Measurements from ENCODE around the gene SPINK9.

SPINK9 gene

GRCh38 chr5:148347706-148348105, 12.3 kb downstream of the SPINK9 start:
- no peak overlapping the region for H3K4ac ChIP-seq (ENCODE audit: low read depth in 1 of 2, low read length in 2 of 2)
- H2BK15ac ChIP-seq (ENCODE audit: low read depth, poor library complexity, severe bottlenecking) = no peak overlapping the region
- 94% methylated on average over 1 of the region's 1 CpG for WGBS
- H3K27me3 ChIP-seq (ENCODE audit: control insufficient read depth in 1 of 2, insufficient read depth in 1 of 2, low read length in 2 of 2) = no peaks in the 10 kb centered on the region
- H3K23ac ChIP-seq (ENCODE audit: low read length in 2 of 2) = no peak overlapping the region
- no peak for DNase-seq
- no peaks in the 10 kb centered on the region for H3K4me1 ChIP-seq (ENCODE audit: control insufficient read depth, insufficient read depth, low read depth, low read length)
- H3K27ac ChIP-seq (ENCODE audit: low read length, poor library complexity, severe bottlenecking) = no peak overlapping the region
- no peaks in the 10 kb centered on the region for H3K9me3 ChIP-seq (ENCODE audit: control insufficient read depth, low read length)
- no peak overlapping the region for H2BK12ac ChIP-seq (ENCODE audit: low read length in 2 of 2)
- H3K36me3 ChIP-seq (ENCODE audit: control insufficient read depth in 1 of 2, insufficient read depth in 2 of 2, low read depth in 1 of 2, low read length in 2 of 2) = no peaks in the 10 kb centered on the region
- no peak overlapping the region for H3K9ac ChIP-seq (ENCODE audit: low read length)
- H2BK120ac ChIP-seq (ENCODE audit: low read depth, low read length) = no peak overlapping the region
- H4K91ac ChIP-seq (ENCODE audit: low read length) = no peak overlapping the region
- no peak overlapping the region for H3K14ac ChIP-seq (ENCODE audit: low read length in 2 of 2)
- H3K4me3 ChIP-seq (ENCODE audit: insufficient read depth in 1 of 2, low read depth in 1 of 2, low read length in 2 of 2) = no peak overlapping the region
- no peak overlapping the region for H2BK5ac ChIP-seq (ENCODE audit: low read depth, low read length, poor library complexity, severe bottlenecking)
- no peak overlapping the region for H2AK5ac ChIP-seq (ENCODE audit: low read length, severe bottlenecking)
- H2AFZ ChIP-seq (ENCODE audit: low read depth, low read length) = no peak overlapping the region
- H3K79me1 ChIP-seq (replicated peaks; ENCODE audit: low read length, poor library complexity, severe bottlenecking) = no peaks in the 10 kb centered on the region
- no peak overlapping the region for H3K18ac ChIP-seq (ENCODE audit: low read depth in 1 of 2, low read length in 2 of 2)
- H3K4me2 ChIP-seq (ENCODE audit: low read length, poor library complexity, severe bottlenecking) = no peak overlapping the region
- no peak overlapping the region for H4K8ac ChIP-seq (ENCODE audit: low read length)

- no peaks in the 10 kb centered on the region for H3K79me1 ChIP-seq (replicated peaks; ENCODE audit: low read length, poor library complexity, severe bottlenecking)
- no peak overlapping the region for H3K4ac ChIP-seq (ENCODE audit: low read depth in 1 of 2, low read length in 2 of 2)
- H3K9me3 ChIP-seq (ENCODE audit: control insufficient read depth, low read length) = no peaks in the 10 kb centered on the region
- no peak overlapping the region for H3K9ac ChIP-seq (ENCODE audit: low read length)
- no CpG with 5 or more reads among the region's 1 CpG for WGBS
- H3K18ac ChIP-seq (ENCODE audit: low read depth in 1 of 2, low read length in 2 of 2) = no peak overlapping the region
- H3K27me3 ChIP-seq (ENCODE audit: control insufficient read depth in 1 of 2, insufficient read depth in 1 of 2, low read length in 2 of 2) = no peaks in the 10 kb centered on the region
- DNase-seq = no peak
- no peak overlapping the region for H2BK12ac ChIP-seq (ENCODE audit: low read length in 2 of 2)
- H3K23ac ChIP-seq (ENCODE audit: low read length in 2 of 2) = no peak overlapping the region
- no peak overlapping the region for H2AK5ac ChIP-seq (ENCODE audit: low read length, severe bottlenecking)
- no peak overlapping the region for H2BK120ac ChIP-seq (ENCODE audit: low read depth, low read length)
- no peak overlapping the region for H3K14ac ChIP-seq (ENCODE audit: low read length in 2 of 2)
- H4K8ac ChIP-seq (ENCODE audit: low read length) = no peak overlapping the region
- no peaks in the 10 kb centered on the region for H3K4me1 ChIP-seq (ENCODE audit: control insufficient read depth, insufficient read depth, low read depth, low read length)
- no peak overlapping the region for H2AFZ ChIP-seq (ENCODE audit: low read depth, low read length)
- H3K36me3 ChIP-seq (ENCODE audit: control insufficient read depth in 1 of 2, insufficient read depth in 2 of 2, low read depth in 1 of 2, low read length in 2 of 2) = no peaks in the 10 kb centered on the region
- H2BK15ac ChIP-seq (ENCODE audit: low read depth, poor library complexity, severe bottlenecking) = no peak overlapping the region
- no peak overlapping the region for H3K4me2 ChIP-seq (ENCODE audit: low read length, poor library complexity, severe bottlenecking)
- H4K91ac ChIP-seq (ENCODE audit: low read length) = no peak overlapping the region
- no peak overlapping the region for H3K4me3 ChIP-seq (ENCODE audit: insufficient read depth in 1 of 2, low read depth in 1 of 2, low read length in 2 of 2)
- no peak overlapping the region for H3K27ac ChIP-seq (ENCODE audit: low read length, poor library complexity, severe bottlenecking)
- no peak overlapping the region for H2BK5ac ChIP-seq (ENCODE audit: low read depth, low read length, poor library complexity, severe bottlenecking)
Observed at GRCh38 chr5:148352696-148353095, 17.3 kb downstream of the SPINK9 start.

GRCh38 chr5:148353634-148354033, 18.3 kb downstream of the SPINK9 start:
- Histone ChIP-seq H2BK120ac (ENCODE audit: low read depth, low read length) (no peak overlapping the region), H2AFZ (ENCODE audit: low read depth, low read length) (no peak overlapping the region), H2AK5ac (ENCODE audit: low read length, severe bottlenecking) (no peak overlapping the region), H3K9me3 (ENCODE audit: control insufficient read depth, low read length) (no peaks in the 10 kb centered on the region), H3K27ac (ENCODE audit: low read length, poor library complexity, severe bottlenecking) (no peak overlapping the region), H2BK12ac (ENCODE audit: low read length in 2 of 2) (no peak overlapping the region), H2BK15ac (ENCODE audit: low read depth, poor library complexity, severe bottlenecking) (no peak overlapping the region), H3K9ac (ENCODE audit: low read length) (no peak overlapping the region), H3K27me3 (ENCODE audit: control insufficient read depth in 1 of 2, insufficient read depth in 1 of 2, low read length in 2 of 2) (no peaks in the 10 kb centered on the region), H3K79me1 (replicated peaks; ENCODE audit: low read length, poor library complexity, severe bottlenecking) (no peaks in the 10 kb centered on the region), H3K23ac (ENCODE audit: low read length in 2 of 2) (no peak overlapping the region), H3K4me3 (ENCODE audit: insufficient read depth in 1 of 2, low read depth in 1 of 2, low read length in 2 of 2) (no peak overlapping the region), H3K36me3 (ENCODE audit: control insufficient read depth in 1 of 2, insufficient read depth in 2 of 2, low read depth in 1 of 2, low read length in 2 of 2) (no peaks in the 10 kb centered on the region), H2BK5ac (ENCODE audit: low read depth, low read length, poor library complexity, severe bottlenecking) (no peak overlapping the region), H4K8ac (ENCODE audit: low read length) (no peak overlapping the region), H3K4me1 (ENCODE audit: control insufficient read depth, insufficient read depth, low read depth, low read length) (no peaks in the 10 kb centered on the region), H3K4ac (ENCODE audit: low read depth in 1 of 2, low read length in 2 of 2) (no peak overlapping the region), H4K91ac (ENCODE audit: low read length) (no peak overlapping the region), H3K18ac (ENCODE audit: low read depth in 1 of 2, low read length in 2 of 2) (no peak overlapping the region), H3K14ac (ENCODE audit: low read length in 2 of 2) (no peak overlapping the region), H3K4me2 (ENCODE audit: low read length, poor library complexity, severe bottlenecking) (no peak overlapping the region)
- no peak for DNase-seq
- WGBS = no CpG with 5 or more reads among the region's 2 CpGs

GRCh38 chr5:148364343-148364742, 29.0 kb downstream of the SPINK9 start:
- H2AFZ ChIP-seq (ENCODE audit: low read depth, low read length) = no peak overlapping the region
- no peak overlapping the region for H2BK15ac ChIP-seq (ENCODE audit: low read depth, poor library complexity, severe bottlenecking)
- no peak overlapping the region for H4K91ac ChIP-seq (ENCODE audit: low read length)
- no peak overlapping the region for H3K4me3 ChIP-seq (ENCODE audit: insufficient read depth in 1 of 2, low read depth in 1 of 2, low read length in 2 of 2)
- H3K14ac ChIP-seq (ENCODE audit: low read length in 2 of 2) = no peak overlapping the region
- no peaks in the 10 kb centered on the region for H3K36me3 ChIP-seq (ENCODE audit: control insufficient read depth in 1 of 2, insufficient read depth in 2 of 2, low read depth in 1 of 2, low read length in 2 of 2)
- no peak overlapping the region for H3K4ac ChIP-seq (ENCODE audit: low read depth in 1 of 2, low read length in 2 of 2)
- no peak overlapping the region for H2BK120ac ChIP-seq (ENCODE audit: low read depth, low read length)
- no peak overlapping the region for H3K23ac ChIP-seq (ENCODE audit: low read length in 2 of 2)
- H3K27me3 ChIP-seq (ENCODE audit: control insufficient read depth in 1 of 2, insufficient read depth in 1 of 2, low read length in 2 of 2) = no peaks in the 10 kb centered on the region
- no peaks in the 10 kb centered on the region for H3K4me1 ChIP-seq (ENCODE audit: control insufficient read depth, insufficient read depth, low read depth, low read length)
- no peaks in the 10 kb centered on the region for H3K79me1 ChIP-seq (replicated peaks; ENCODE audit: low read length, poor library complexity, severe bottlenecking)
- H2AK5ac ChIP-seq (ENCODE audit: low read length, severe bottlenecking) = no peak overlapping the region
- H3K9me3 ChIP-seq (ENCODE audit: control insufficient read depth, low read length) = peaks cover 11% of the 10 kb centered on the region
- no peak overlapping the region for H2BK5ac ChIP-seq (ENCODE audit: low read depth, low read length, poor library complexity, severe bottlenecking)
- H3K27ac ChIP-seq (ENCODE audit: low read length, poor library complexity, severe bottlenecking) = no peak overlapping the region
- H3K4me2 ChIP-seq (ENCODE audit: low read length, poor library complexity, severe bottlenecking) = no peak overlapping the region
- no peak for DNase-seq
- H4K8ac ChIP-seq (ENCODE audit: low read length) = no peak overlapping the region
- H3K18ac ChIP-seq (ENCODE audit: low read depth in 1 of 2, low read length in 2 of 2) = no peak overlapping the region
- no peak overlapping the region for H3K9ac ChIP-seq (ENCODE audit: low read length)
- H2BK12ac ChIP-seq (ENCODE audit: low read length in 2 of 2) = no peak overlapping the region

Measured in mesenchymal stem cell (in vitro differentiated cells and primary cell).